ENCODE data around the gene KRTAP19-8.
A peak's percentile ranks its signal among the peaks of the same experiment; 100 is the strongest.

The KRTAP19-8 gene

GRCh38 chr21:31011412-31011811, 26.9 kb downstream of the KRTAP19-8 start:
- peak; percentile 39 for DNase-seq

GRCh38 chr21:31008355-31008754, 29.9 kb downstream of the KRTAP19-8 start:
- DNase-seq: no peak

DNA sequence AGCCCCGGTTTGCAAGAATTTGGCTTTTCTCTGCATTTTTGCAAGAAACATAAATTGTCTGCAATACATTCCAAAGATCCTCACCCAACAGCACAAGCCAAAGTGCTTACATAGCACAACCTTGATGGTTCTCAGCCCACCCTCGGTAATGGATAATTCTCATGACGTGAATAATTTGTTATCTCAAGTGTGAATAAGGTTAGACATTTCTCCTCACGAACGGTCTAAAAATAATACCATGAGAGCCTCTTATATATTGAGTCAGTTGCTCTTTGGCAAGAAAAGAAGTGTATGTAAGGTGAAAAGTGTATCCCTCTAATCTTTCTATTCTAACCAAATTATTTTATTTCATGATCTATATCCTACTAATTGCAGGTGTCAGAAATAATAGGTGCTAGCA, 33.3 kb downstream of the KRTAP19-8 start:
- no peak for DNase-seq

DNA sequence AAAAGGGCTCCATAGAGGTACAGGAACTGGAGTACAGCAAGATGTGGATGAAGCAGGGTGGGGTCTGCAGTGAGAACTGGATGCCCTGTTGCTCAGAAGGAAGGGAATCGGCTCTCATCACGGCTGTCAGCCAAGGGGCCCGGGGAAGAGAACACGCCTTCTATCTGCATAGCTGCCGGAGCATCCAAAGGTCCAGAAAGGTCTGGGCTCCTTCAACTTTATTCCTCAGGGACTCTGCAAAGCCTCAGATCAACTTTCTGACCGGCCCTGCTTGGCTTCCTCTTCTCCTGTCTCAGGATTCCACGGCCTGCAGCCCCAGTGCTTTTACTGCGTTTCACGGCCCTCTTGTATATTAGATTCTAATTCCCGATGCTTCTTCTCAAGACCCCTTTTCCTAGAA, 34.8 kb downstream of the KRTAP19-8 start:
- DNase-seq: no peak

- DNase-seq: no peak
These were observed 40.7 kb downstream of the KRTAP19-8 start for GRCh38 chr21:30997541-30997940.

DNA sequence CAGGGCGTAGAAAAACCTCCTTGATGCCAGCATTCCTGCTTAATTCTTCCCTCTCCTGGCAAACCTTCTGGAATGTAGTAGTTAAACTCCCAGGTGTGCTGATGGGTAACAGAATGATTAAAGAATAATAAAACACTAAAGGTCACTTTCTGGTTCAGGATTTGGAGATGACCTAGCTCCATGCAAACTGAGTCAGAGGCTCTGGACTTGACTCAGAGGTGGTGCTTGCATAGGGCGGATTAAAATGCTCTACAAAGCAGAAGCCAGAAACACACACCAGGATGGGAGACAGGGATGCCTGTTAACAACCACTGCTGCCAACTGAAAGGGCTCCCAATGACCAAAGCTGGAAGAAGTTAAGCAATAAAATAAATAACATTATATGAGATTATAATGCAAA, 41.5 kb downstream of the KRTAP19-8 start:
- no peak for DNase-seq

GRCh38 chr21:30994932-30995331, 43.3 kb downstream of the KRTAP19-8 start:
- DNase-seq: no peak

DNA sequence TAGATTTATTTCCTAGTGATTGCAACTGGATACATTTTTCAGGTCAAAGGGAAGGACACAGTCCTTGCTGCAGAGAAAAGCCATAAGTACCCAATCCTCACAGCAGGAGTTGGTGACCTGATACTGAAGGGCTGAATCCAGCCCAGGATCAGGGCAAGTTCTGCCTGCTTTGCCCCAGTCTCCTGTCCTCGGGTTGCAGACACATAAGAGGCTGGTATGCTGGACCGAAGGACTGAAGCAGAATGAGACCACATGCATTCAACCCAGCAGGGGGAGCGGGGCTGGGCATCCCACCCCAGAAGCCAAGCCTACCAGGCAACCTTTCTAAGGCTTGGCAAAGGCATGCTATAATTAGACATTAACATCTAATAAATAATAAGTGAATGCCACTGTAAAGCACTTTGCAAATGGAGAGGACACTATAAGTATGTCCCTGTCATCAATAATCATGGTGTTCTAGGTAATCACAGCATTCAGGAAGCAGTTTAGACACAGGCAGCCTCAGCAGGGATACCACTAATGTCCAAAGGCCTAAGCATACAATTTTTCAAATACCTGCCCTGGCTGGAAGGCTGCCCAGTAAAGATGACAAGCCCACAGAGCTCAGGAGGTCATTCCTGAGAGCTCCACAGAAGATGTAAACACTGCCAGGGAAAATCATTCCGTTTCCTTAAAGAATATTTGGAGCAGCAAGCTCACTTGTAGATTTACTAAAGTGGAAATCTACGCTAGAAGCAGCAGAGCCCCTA, 47.6 kb downstream of the KRTAP19-8 start:
- no peak for DNase-seq

DNA sequence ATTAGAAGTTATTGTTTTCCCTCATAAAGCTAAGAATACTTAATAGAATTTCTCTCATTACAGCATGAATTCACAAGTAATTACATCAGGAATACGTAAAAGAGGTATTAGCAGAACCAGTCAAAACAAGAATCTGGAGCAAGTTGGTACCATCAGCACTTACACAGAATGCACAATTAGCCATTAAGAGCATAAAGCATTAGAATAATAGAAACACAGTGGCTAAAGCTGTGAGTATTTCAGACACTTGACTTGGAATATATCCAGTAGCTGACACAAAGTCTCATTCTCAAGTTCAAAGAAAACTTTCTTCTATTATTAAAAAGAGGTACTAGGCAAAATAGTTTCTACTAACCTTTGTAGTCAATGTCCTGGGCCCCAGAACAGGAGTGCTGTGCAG, 49.6 kb downstream of the KRTAP19-8 start:
- no peak for DNase-seq

Measured in CD4-positive, alpha-beta T cell treated with Interleukin-12 subunit alpha and Interleukin-12 subunit beta, for 1 hour (primary cell).